HG03558 (cell line): Measurements from ENCODE around the gene ARMC3.

Source experiments
- ATAC-seq: cut with Tn5 transposase; IDR thresholded peaks from one replicate; pipeline ENCODE4 v1.9.1; 2021; ENCODE audit warnings: moderate number of reproducible peaks; ENCODE audit not compliant: unreplicated experiment; ENCODE audit errors: extremely low read depth

The ARMC3 gene

GRCh38 chr10:22986771-22987542 lies 59.1 kb downstream of the ARMC3 start:
- ATAC-seq: no peak

DNA sequence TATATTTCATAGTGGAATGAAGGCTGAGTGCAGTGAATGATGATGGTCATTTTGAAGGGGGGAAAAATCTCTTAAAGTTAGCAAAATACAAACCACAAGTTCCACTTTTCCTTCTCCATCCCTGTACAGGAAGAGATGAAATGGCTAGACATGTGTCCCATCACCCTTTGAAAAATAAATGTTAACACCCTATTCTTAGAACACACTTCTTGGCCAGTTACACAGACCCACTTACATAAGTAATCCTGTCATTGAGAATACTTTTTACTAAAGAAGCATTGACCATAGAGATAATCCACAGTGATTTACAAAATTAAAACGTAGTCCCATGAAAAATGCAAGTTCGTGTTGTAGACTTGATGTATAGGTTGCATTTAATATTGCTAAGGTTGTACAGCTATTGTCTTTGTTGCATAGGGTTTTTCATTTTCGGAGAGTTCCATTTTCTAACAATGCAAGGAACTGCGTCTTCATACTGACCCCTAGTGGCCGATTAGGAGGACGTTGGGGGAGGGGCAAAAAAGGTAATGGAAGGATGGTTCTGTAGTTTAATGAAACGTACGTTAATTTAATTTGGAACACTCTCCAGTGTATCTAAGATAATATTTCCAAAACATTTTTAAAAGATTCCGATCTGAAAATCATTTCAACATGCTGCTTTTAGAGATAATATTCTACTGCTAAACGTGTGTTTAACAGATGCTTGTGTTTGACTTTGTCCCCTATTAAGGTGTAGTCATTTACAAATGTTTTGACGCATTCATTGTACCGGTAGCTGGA lies 60.9 kb downstream of the ARMC3 start:
- ATAC-seq: no peak

DNA sequence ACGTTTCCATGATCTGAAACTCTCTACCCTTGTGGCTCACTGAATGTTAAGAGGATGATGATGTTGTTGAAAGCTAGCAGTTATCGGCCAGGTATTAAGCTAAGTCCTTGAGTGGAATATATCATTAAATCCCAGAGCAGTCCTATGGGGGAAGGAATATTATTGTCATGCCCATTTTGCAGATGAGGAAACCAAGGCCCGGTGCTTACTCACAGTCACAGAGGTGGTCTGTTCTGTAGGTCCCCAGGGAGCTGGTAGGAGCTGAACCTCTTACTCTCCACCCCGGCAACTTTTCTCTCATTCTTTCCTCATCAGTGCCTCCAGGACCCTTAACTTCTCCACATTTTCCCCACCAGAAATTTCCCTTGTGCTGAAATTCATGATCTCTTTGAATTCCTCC lies 62.6 kb downstream of the ARMC3 start:
- no peak for ATAC-seq

- no peak for ATAC-seq
These were observed 64.2 kb downstream of the ARMC3 start for GRCh38 chr10:22992075-22992474.

GRCh38 chr10:22992621-22993020 lies 64.8 kb downstream of the ARMC3 start:
- no peak for ATAC-seq

DNA sequence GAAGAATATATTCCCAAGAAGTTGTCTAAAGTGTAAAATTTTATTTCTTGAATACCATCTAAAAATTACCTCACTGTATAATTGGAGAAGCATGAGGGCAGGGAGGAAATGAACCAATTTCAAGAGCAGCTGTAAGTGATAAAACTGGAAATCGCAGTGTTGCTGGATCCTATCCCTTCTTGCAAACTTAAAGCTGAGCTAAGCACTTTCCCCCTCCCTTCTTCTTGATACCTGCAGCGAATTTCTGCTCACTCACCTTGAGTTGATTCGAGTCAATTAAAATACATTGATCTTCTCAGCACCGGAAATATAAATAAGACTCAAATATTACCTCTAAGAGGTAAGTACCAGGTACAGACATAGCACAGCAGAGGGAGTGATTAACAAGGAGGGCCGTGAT lies 65.5 kb downstream of the ARMC3 start:
- no peak for ATAC-seq

GRCh38 chr10:22997096-22997495 lies 69.2 kb downstream of the ARMC3 start:
- no peak for ATAC-seq

- no peak for ATAC-seq
These were observed 70.2 kb downstream of the ARMC3 start for GRCh38 chr10:22998091-22998490.

GRCh38 chr10:22999942-23000341 lies 72.1 kb downstream of the ARMC3 start:
- ATAC-seq: no peak

- no peak for ATAC-seq
These were observed 74.2 kb downstream of the ARMC3 start for GRCh38 chr10:23001901-23002516.

DNA sequence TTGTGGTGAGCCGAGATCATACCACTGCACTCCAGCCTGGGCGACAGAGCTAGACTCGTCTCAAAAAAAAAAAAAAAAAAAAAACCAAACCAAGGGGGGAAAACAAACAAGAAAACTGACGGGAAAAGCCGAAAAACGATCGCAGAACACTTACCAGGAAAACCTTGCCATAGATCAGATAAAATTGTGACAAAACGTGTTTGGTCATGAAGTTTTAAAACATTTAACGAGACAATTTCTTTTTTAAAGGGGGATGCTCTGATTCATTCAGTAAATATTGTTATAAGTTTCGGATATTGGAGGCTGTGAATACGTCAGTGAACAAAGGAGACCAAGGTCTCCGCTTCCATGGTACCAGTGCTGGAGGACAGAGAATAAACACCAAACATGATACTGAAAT lies 77.3 kb downstream of the ARMC3 start:
- no peak for ATAC-seq

GRCh38 chr10:23013581-23014335 lies 85.9 kb downstream of the ARMC3 start:
- no peak for ATAC-seq

DNA sequence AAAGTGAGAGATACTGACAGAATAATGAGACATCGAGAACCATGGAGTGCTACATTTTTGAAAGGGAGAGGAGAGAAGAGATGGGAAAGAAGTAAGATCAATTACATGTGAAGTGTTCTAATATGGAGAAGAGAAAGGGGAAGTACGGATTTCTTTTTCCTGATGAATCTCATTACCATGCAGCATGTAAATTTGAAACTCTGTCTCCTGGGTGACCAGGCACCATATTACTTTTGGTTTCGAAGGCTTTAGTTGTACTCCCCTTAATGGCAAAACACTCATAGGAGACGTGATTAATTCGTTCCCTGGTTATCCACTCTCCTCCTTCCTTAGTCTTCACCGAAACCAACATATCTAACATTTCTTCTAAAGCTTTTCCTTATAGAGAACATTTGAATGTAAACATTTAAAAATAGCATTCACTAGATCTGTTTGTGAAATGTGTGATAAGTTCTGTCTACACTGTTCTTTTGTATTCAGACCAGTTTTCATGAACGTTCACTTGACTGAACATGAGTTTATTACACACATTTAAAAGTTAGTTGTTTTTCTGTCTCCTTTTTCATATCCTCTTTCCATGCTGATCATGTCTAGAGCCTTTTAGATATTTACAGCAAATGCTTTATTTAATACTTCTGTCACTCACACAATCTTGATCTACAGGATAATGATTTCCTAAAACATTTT lies 87.3 kb downstream of the ARMC3 start:
- peak; percentile 91 for ATAC-seq

DNA sequence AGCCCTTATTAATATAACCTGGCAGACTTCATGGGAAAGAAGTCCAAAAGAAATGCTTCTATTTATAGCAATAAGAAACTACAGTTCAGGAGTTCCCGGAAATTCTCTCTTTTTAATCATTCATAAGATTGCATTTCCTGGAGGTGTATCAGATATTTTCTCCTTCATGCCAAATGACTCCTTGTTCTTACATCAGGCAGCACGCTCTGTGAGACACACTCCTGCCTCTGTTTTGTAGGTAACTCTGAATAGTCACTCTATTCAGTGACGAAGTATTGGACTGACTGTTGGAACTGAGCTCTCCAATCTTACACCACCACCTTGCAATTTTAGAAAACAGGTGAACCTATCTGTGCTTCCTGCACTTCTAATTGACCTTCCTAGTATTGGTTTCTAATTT lies 88.8 kb downstream of the ARMC3 start:
- no peak for ATAC-seq

DNA sequence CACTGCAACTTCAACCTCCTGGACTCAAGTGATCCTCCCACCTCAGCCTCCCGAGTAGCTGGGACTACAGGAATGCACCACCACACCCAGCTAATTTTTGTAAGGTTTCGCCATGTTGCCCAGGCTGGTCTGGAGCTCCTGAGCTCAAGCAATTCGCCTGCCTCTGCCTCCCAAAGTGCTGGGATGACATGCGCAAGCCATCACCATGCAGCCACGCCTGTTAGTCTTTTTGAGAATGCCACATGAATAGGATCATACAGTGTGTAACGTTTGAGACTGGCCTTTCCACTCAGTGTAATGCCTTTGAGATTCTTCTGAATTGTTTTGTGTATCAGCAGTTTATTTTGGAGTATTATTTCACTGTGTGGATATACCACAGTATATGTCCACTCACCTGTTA lies 91.8 kb downstream of the ARMC3 start:
- ATAC-seq: no peak

- no peak for ATAC-seq
These were observed 93.6 kb downstream of the ARMC3 start for GRCh38 chr10:23021430-23021829.

DNA sequence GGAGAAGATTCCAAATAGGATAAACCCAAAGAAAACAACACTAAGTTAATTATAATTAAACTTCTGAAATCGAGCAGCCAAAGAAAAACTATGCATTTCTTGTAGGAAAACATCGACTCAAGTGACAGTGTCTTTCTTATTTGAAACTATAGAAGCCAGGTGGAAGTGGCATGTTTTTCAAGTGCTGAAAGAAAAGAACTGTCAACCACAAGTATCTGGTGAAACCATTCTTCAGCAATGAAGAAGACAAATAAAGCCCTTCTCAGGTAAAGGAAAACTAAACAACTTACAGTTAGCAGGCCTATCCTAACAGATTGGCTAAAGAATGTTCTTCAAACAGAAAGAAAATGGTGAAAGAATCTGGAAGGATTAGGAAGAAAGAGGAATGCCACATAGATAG lies 96.1 kb downstream of the ARMC3 start:
- no peak for ATAC-seq

GRCh38 chr10:23031318-23031717 lies 103.5 kb downstream of the ARMC3 start:
- ATAC-seq: no peak

- ATAC-seq: no peak
These were observed 106.9 kb downstream of the ARMC3 start for GRCh38 chr10:23034790-23035189.

DNA sequence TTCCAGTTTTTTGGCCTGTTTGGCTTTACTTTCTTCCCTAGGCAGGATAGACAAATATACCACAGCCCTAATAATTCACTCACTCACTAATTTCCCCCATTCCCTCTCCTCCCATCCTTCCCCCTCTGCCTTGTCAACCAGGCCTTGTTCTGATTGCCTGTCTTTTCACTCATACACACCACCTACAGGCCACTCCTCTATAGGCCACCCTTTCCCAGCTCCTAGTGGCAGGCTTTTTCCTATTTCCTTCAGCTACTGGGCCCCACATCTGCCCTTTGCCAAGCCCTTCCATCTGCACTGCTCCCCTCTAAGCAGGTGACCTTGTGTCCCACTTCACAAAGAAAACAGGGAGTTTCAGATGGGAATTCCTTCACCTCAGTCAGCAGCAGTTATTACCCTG lies 107.7 kb downstream of the ARMC3 start:
- ATAC-seq: no peak
